Tibial artery (tissue), 4 donors: ENCODE results near the gene UVRAG.

Experiments
- DNase-seq, 2 donors: peaks; one replicate each; pipeline ENCODE4 v3.0.0-alpha.2; 2019
- H3K27ac ChIP-seq, 2 donors: fragments of 200-600 bp; sonication (generic) in 1 of 2; 1 replicate in 1 of 2; 2 replicates in 1 of 2; pipeline ENCODE4 v1.5.1; 2018 to 2019; ENCODE audit warnings: mild to moderate bottlenecking in 1 of 2
- H3K27me3 ChIP-seq, 2 donors: fragments of 200-600 bp; sonication (generic) in 1 of 2; one replicate each; pipeline versions ENCODE4 v1.5.1 to v1.6.0; 2016 to 2019
- H3K36me3 ChIP-seq, 3 donors: fragments of 200-600 bp; sonication (generic) in 2 of 3; one replicate each; pipeline ENCODE4 v1.5.1; 2016 to 2019; ENCODE audit warnings: mild to moderate bottlenecking in 2 of 3
- H3K4me1 ChIP-seq, 4 donors: fragments of 200-600 bp; sonication (generic) in 2 of 4; 1 replicate in 3 of 4; 2 replicates in 1 of 4; pipeline ENCODE4 v1.5.1; 2016 to 2019
- H3K4me3 ChIP-seq, 2 donors: fragments of 200-600 bp; sonication (generic) in 1 of 2; 1 replicate in 1 of 2; 2 replicates in 1 of 2; pipeline ENCODE4 v1.5.1; 2018 to 2019; ENCODE audit warnings: mild to moderate bottlenecking in 2 of 2
- H3K9me3 ChIP-seq, 3 donors: fragments of 200-600 bp; sonication (generic) in 1 of 3; one replicate each; pipeline ENCODE4 v1.5.1; 2016 to 2019
- CTCF ChIP-seq, 2 experiments: fragments of 200-600 bp in 1 of 2; fragments of 450-650 bp in 1 of 2; IDR thresholded peaks; one replicate each; pipeline ENCODE4 v1.5.1; 2017 to 2019; ENCODE audit warnings: antibody characterized with exemption in 2 of 2, mild to moderate bottlenecking in 1 of 2, moderate library complexity in 1 of 2
- intact Hi-C: fragments of 100-400 bp; cut with DNase I; formaldehyde crosslinking; loops from one replicate; pipeline ENCODE4 v1.15.0; 2023; ENCODE audit warnings: low total_unique reads

Gene UVRAG

GRCh38 chr11:76149713-76150112 is 334.7 kb downstream of the UVRAG start:
- no peak for TF ChIP-seq CTCF (IDR thresholded peaks at IDR 0.05)
- Histone ChIP-seq H3K4me3 (no peak overlapping the region), H3K4me1 (peaks cover 0 to 10% (median 4%) of the 10 kb centered on the region in 4 donors), H3K27ac (no peak overlapping the region), H3K9me3 (no peaks in the 10 kb centered on the region), H3K27me3 (no peaks in the 10 kb centered on the region), H3K36me3 (no peaks in the 10 kb centered on the region)
- peak in 1 of 2 donors; percentile 12 for DNase-seq
- intact Hi-C loops, result no loop called here

GRCh38 chr11:76150141-76150540 is 335.1 kb downstream of the UVRAG start:
- Histone ChIP-seq H3K27ac (no peak overlapping the region), H3K36me3 (no peaks in the 10 kb centered on the region), H3K9me3 (no peaks in the 10 kb centered on the region), H3K4me1 (peaks cover 0 to 10% (median 4%) of the 10 kb centered on the region in 4 donors), H3K4me3 (no peak overlapping the region), H3K27me3 (no peaks in the 10 kb centered on the region)
- intact Hi-C loops, result no loop called here
- DNase-seq, result peak in 1 of 2 donors; percentile 11
- TF ChIP-seq CTCF (IDR thresholded peaks at IDR 0.05), result no peak

- no peak overlapping the region for H3K27ac ChIP-seq
- H3K4me3 ChIP-seq, result no peak overlapping the region
- intact Hi-C loops, result loop anchor here (2.0 kb wide), 1 partner anchor 255 kb away; no protein-coding TSS in a partner anchor
- H3K36me3 ChIP-seq, result no peaks in the 10 kb centered on the region
- H3K4me1 ChIP-seq, result peaks cover 0 to 10% (median 4%) of the 10 kb centered on the region in 4 donors
- peak in 1 of 2 donors; percentile 15 for DNase-seq
- no peak for TF ChIP-seq CTCF (IDR thresholded peaks at IDR 0.05)
- H3K9me3 ChIP-seq, result no peaks in the 10 kb centered on the region
- H3K27me3 ChIP-seq, result no peaks in the 10 kb centered on the region
These were observed 336.6 kb downstream of the UVRAG start for GRCh38 chr11:76151556-76152085.

GRCh38 chr11:76152086-76152681 is 337.2 kb downstream of the UVRAG start:
- no peaks in the 10 kb centered on the region for H3K9me3 ChIP-seq
- no peaks in the 10 kb centered on the region for H3K36me3 ChIP-seq
- H3K27ac ChIP-seq, result no peak overlapping the region
- no peaks in the 10 kb centered on the region for H3K27me3 ChIP-seq
- H3K4me3 ChIP-seq, result peak overlapping the region; percentile 26 to 31
- peak; percentile 93 to 97 for TF ChIP-seq CTCF (IDR thresholded peaks at IDR 0.05)
- peaks cover 0 to 10% (median 4%) of the 10 kb centered on the region in 4 donors for H3K4me1 ChIP-seq
- intact Hi-C loops, result loop anchor here (2.0 kb wide), 1 partner anchor 255 kb away; no protein-coding TSS in a partner anchor
- DNase-seq, result peak; percentile 92 to 93

GRCh38 chr11:76152741-76153570 is 337.9 kb downstream of the UVRAG start:
- Histone ChIP-seq H3K36me3 (no peaks in the 10 kb centered on the region), H3K9me3 (no peaks in the 10 kb centered on the region), H3K27ac (no peak overlapping the region), H3K4me3 (peak overlapping the region in 1 of 2 donors; percentile 31), H3K27me3 (no peaks in the 10 kb centered on the region), H3K4me1 (peaks cover 0 to 10% (median 4%) of the 10 kb centered on the region in 4 donors)
- intact Hi-C loops, result loop anchor here (2.0 kb wide), 1 partner anchor 256 kb away; no protein-coding TSS in a partner anchor
- no peak for TF ChIP-seq CTCF (IDR thresholded peaks at IDR 0.05)
- no peak for DNase-seq
